Loucy (cell line): ENCODE results near the gene C15orf62.
A peak's percentile ranks its signal among the peaks of the same experiment; 100 is the strongest.

Experiments
- H2AFZ ChIP-seq: fragments of 200-600 bp; sonication (generic); 2 replicates; pipeline ENCODE4 v1.6.0; 2016; ENCODE audit warnings: antibody characterized with exemption, mild to moderate bottlenecking, low read length, moderate library complexity
- H3F3A ChIP-seq: fragments of 200-600 bp; 2 replicates; pipeline ENCODE4 v1.6.0; 2016; ENCODE audit warnings: antibody characterized with exemption, low read depth, mild to moderate bottlenecking
- H3K27me3 ChIP-seq: fragments of 200-600 bp; sonication (generic); 2 replicates; pipeline ENCODE4 v1.6.1; 2014; ENCODE audit warnings: low read length, mild to moderate bottlenecking; ENCODE audit not compliant: insufficient read depth, poor library complexity, severe bottlenecking
- H3K36me3 ChIP-seq: fragments of 200-600 bp; sonication (generic); 2 replicates; pipeline ENCODE4 v1.6.1; 2016; ENCODE audit warnings: low read length; ENCODE audit not compliant: insufficient read depth
- H3K4me1 ChIP-seq: fragments of 200-600 bp; sonication (generic); 2 replicates; pipeline ENCODE4 v1.5.1; 2014; ENCODE audit warnings: low read length, mild to moderate bottlenecking; ENCODE audit not compliant: insufficient read depth, poor library complexity, severe bottlenecking
- H3K4me2 ChIP-seq: fragments of 200-600 bp; sonication (generic); 2 replicates; pipeline ENCODE4 v1.6.0; 2014; ENCODE audit warnings: antibody characterized with exemption, low read length, low read depth, mild to moderate bottlenecking; ENCODE audit not compliant: poor library complexity, severe bottlenecking
- H3K4me3 ChIP-seq: fragments of 200-600 bp; sonication (generic); 2 replicates; pipeline ENCODE4 v1.5.1; 2014; ENCODE audit warnings: low read length, mild to moderate bottlenecking, mixed read lengths; ENCODE audit not compliant: poor library complexity, severe bottlenecking
- H3K79me2 ChIP-seq: fragments of 200-600 bp; sonication (generic); 2 replicates; pipeline ENCODE4 v1.6.1; 2014; ENCODE audit warnings: low read length; ENCODE audit not compliant: insufficient read depth
- H3K9ac ChIP-seq: fragments of 200-600 bp; sonication (generic); 2 replicates; pipeline ENCODE4 v1.6.0; 2014; ENCODE audit warnings: mild to moderate bottlenecking, low read depth, low read length, moderate library complexity; ENCODE audit not compliant: poor library complexity, severe bottlenecking
- H3K9me2 ChIP-seq: fragments of 200-600 bp; sonication (generic); replicated peaks from 2 replicates; pipeline ENCODE4 v1.6.1; 2016; ENCODE audit warnings: low read depth, low read length, mixed read lengths
- H3K9me3 ChIP-seq: fragments of 200-600 bp; sonication (generic); 2 replicates; pipeline ENCODE4 v1.6.1; 2014; ENCODE audit warnings: mild to moderate bottlenecking, antibody characterized with exemption, low read length, low read depth; ENCODE audit not compliant: insufficient read depth
- H4K20me1 ChIP-seq: fragments of 200-600 bp; sonication (generic); 2 replicates; pipeline ENCODE4 v1.6.0; 2014; ENCODE audit warnings: antibody characterized with exemption, low read length, mild to moderate bottlenecking; ENCODE audit not compliant: insufficient read depth, poor library complexity, severe bottlenecking
- CTCF ChIP-seq: fragments of 200-600 bp; sonication (generic); conservative IDR thresholded peaks from 2 replicates; pipeline ENCODE4 v1.5.1; 2014; ENCODE audit warnings: mild to moderate bottlenecking, antibody characterized with exemption, low read length
- EZH2phosphoT487 ChIP-seq: fragments of 200-600 bp; IDR thresholded peaks from 2 replicates; pipeline ENCODE4 v1.6.1; 2018; ENCODE audit warnings: antibody characterized with exemption, mild to moderate bottlenecking, moderate library complexity, borderline replicate concordance

The C15orf62 gene

GRCh38 chr15:40787991-40788390, 18.2 kb downstream of the C15orf62 start:
- H3K4me2 ChIP-seq: peak overlapping the region; percentile 74
- H3K9me3 ChIP-seq: no peaks in the 10 kb centered on the region
- peaks cover 21% of the 10 kb centered on the region for H3K4me1 ChIP-seq
- peaks cover 11% of the 10 kb centered on the region for H4K20me1 ChIP-seq
- H3K27me3 ChIP-seq: no peaks in the 10 kb centered on the region
- peak overlapping the region; percentile 52 for H3K4me3 ChIP-seq
- TF ChIP-seq EZH2phosphoT487: no peak
- TF ChIP-seq CTCF: no peak
- H3K36me3 ChIP-seq: no peaks in the 10 kb centered on the region
- no peak overlapping the region for H2AFZ ChIP-seq
- H3K79me2 ChIP-seq: no peaks in the 10 kb centered on the region
- no peak overlapping the region for H3K9ac ChIP-seq
- H3F3A ChIP-seq: no peaks in the 10 kb centered on the region
- no peaks in the 10 kb centered on the region for H3K9me2 ChIP-seq

- Histone ChIP-seq H4K20me1 (peaks cover 11% of the 10 kb centered on the region), H3K27me3 (no peaks in the 10 kb centered on the region), H3K4me3 (no peak overlapping the region), H2AFZ (no peak overlapping the region), H3F3A (no peaks in the 10 kb centered on the region), H3K9me2 (no peaks in the 10 kb centered on the region), H3K36me3 (no peaks in the 10 kb centered on the region), H3K79me2 (no peaks in the 10 kb centered on the region), H3K9ac (no peak overlapping the region), H3K9me3 (no peaks in the 10 kb centered on the region), H3K4me2 (no peak overlapping the region), H3K4me1 (peaks cover 21% of the 10 kb centered on the region)
- TF ChIP-seq CTCF (no peak), EZH2phosphoT487 (no peak)
Observed at GRCh38 chr15:40789119-40789518, 19.3 kb downstream of the C15orf62 start.

GRCh38 chr15:40789999-40790398, 20.2 kb downstream of the C15orf62 start:
- no peaks in the 10 kb centered on the region for H3K9me2 ChIP-seq
- no peak overlapping the region for H3K4me3 ChIP-seq
- H3K27me3 ChIP-seq: no peaks in the 10 kb centered on the region
- no peak overlapping the region for H3K4me2 ChIP-seq
- H3K36me3 ChIP-seq: no peaks in the 10 kb centered on the region
- no peak overlapping the region for H3K9ac ChIP-seq
- no peaks in the 10 kb centered on the region for H3F3A ChIP-seq
- no peaks in the 10 kb centered on the region for H3K79me2 ChIP-seq
- H4K20me1 ChIP-seq: peaks cover 11% of the 10 kb centered on the region
- H3K4me1 ChIP-seq: peaks cover 21% of the 10 kb centered on the region
- no peak overlapping the region for H2AFZ ChIP-seq
- TF ChIP-seq EZH2phosphoT487 (no peak), CTCF (no peak)
- no peaks in the 10 kb centered on the region for H3K9me3 ChIP-seq
